IMR-90 (cell line): ENCODE data around the gene COL5A1. TPM values are rescaled to one million over a fixed set of nuclear protein-coding genes. Genes with fewer than 3 reads are reported as not detected.

Source experiments
- ATAC-seq: fragments of 200-7000 bp; cut with Tn5 transposase; 2 replicates; pipeline ENCODE4 v1.9.1; 2020; ENCODE audit warnings: low read depth, mild to moderate bottlenecking, moderate library complexity
- BruUV-seq: library from RNA; stranded (reverse); fragments of 400-500 nt; replicated peaks from 2 replicates; lab custom pipeline; 2021; lab: Mats Ljungman, UMichigan
- CTCF ChIA-PET: fragments of 300-600 bp; formaldehyde crosslinking; extraction: SDS; loops from one replicate; lab custom pipeline; 2021; ENCODE audit warnings: antibody characterized with exemption; lab: Yijun Ruan, JAX
- POLR2A ChIA-PET: fragments of 300-600 bp; sonication (Branson Sonifier 250); formaldehyde crosslinking; loops from one replicate; lab custom pipeline; 2022; ENCODE audit warnings: antibody characterized with exemption; ENCODE audit not compliant: unreplicated experiment; lab: Charles Lee
- DNase-seq: peaks from one replicate; pipeline ENCODE4 v3.0.0; 2013
- H2AFZ ChIP-seq: replicated peaks from 2 replicates; pipeline ENCODE3; 2013; ENCODE audit warnings: low read length, mild to moderate bottlenecking; ENCODE audit not compliant: poor library complexity
- H2AK5ac ChIP-seq: 2 replicates; pipeline ENCODE4 v1.6.1; 2013; ENCODE audit warnings: low read depth, low read length, inconsistent platforms
- H2AK9ac ChIP-seq: replicated peaks from 2 replicates; pipeline ENCODE3; 2013; ENCODE audit warnings: mild to moderate bottlenecking, low read depth, low read length, moderate library complexity; ENCODE audit not compliant: poor library complexity
- H2BK120ac ChIP-seq: 2 replicates; pipeline ENCODE4 v1.6.1; 2013; ENCODE audit warnings: low read depth, low read length, inconsistent platforms
- H2BK15ac ChIP-seq: 3 replicates; pipeline ENCODE4 v1.6.1; 2013; ENCODE audit warnings: low read depth, low read length, inconsistent platforms
- H2BK20ac ChIP-seq: 2 replicates; pipeline ENCODE4 v1.6.1; 2013; ENCODE audit warnings: low read depth, mild to moderate bottlenecking, inconsistent platforms, low read length, moderate library complexity
- H2BK5ac ChIP-seq: 2 replicates; pipeline ENCODE4 v1.6.1; 2013; ENCODE audit warnings: mild to moderate bottlenecking, low read depth, low read length, inconsistent platforms; ENCODE audit not compliant: poor library complexity, severe bottlenecking
- H3K14ac ChIP-seq: replicated peaks from 2 replicates; pipeline ENCODE4 v1.6.1; 2013; ENCODE audit warnings: low read depth, low read length, inconsistent platforms
- H3K18ac ChIP-seq: 2 replicates; pipeline ENCODE4 v1.6.1; 2013; ENCODE audit warnings: low read depth, low read length, control low read depth
- H3K23ac ChIP-seq: 2 replicates; pipeline ENCODE4 v1.6.1; 2013; ENCODE audit warnings: low read depth, low read length, inconsistent platforms
- H3K27ac ChIP-seq: 2 replicates; pipeline ENCODE4 v1.5.1; 2013; ENCODE audit warnings: mild to moderate bottlenecking, control low read depth, low read length; ENCODE audit not compliant: insufficient read depth
- H3K27me3 ChIP-seq: 2 replicates; pipeline ENCODE4 v1.6.1; 2013; ENCODE audit warnings: low read length; ENCODE audit not compliant: control insufficient read depth, insufficient read depth
- H3K36me3 ChIP-seq: 2 replicates; pipeline ENCODE4 v1.6.1; 2013; ENCODE audit warnings: low read length, mixed read lengths; ENCODE audit not compliant: control insufficient read depth, insufficient read depth
- H3K4ac ChIP-seq: 2 replicates; pipeline ENCODE4 v1.6.1; 2013; ENCODE audit warnings: low read depth, low read length, inconsistent platforms
- H3K4me1 ChIP-seq: 2 replicates; pipeline ENCODE4 v1.6.1; 2013; ENCODE audit warnings: low read length, mixed read lengths; ENCODE audit not compliant: control insufficient read depth, insufficient read depth
- H3K4me2 ChIP-seq: 2 replicates; pipeline ENCODE4 v1.6.1; 2013; ENCODE audit warnings: low read depth, mild to moderate bottlenecking, control low read depth, low read length, moderate library complexity
- H3K4me3 ChIP-seq: 2 replicates; pipeline ENCODE4 v1.5.1; 2013; ENCODE audit warnings: low read depth, mild to moderate bottlenecking, control low read depth, low read length, moderate library complexity; ENCODE audit not compliant: insufficient read depth
- H3K56ac ChIP-seq: 2 replicates; pipeline ENCODE4 v1.6.1; 2013; ENCODE audit warnings: low read length, inconsistent platforms; ENCODE audit not compliant: insufficient read depth; ENCODE audit errors: extremely low read depth
- H3K79me1 ChIP-seq, 2 experiments: 2 replicates each; pipeline ENCODE4 v1.6.1; 2013; ENCODE audit warnings: low read length in 2 of 2, inconsistent platforms in 1 of 2, low read depth in 1 of 2
- H3K9ac ChIP-seq: 2 replicates; pipeline ENCODE4 v1.6.1; 2013; ENCODE audit warnings: low read depth, low read length, control low read depth
- H3K9me1 ChIP-seq: 2 replicates; pipeline ENCODE4 v1.6.1; 2013; ENCODE audit warnings: low read length, inconsistent platforms; ENCODE audit not compliant: insufficient read depth
- H3K9me3 ChIP-seq: 2 replicates; pipeline ENCODE4 v1.6.1; 2013; ENCODE audit warnings: low read length; ENCODE audit not compliant: control insufficient read depth, insufficient read depth
- H4K20me1 ChIP-seq: 2 replicates; pipeline ENCODE4 v1.6.1; 2013; ENCODE audit warnings: low read length, inconsistent platforms; ENCODE audit not compliant: insufficient read depth
- H4K5ac ChIP-seq: 2 replicates; pipeline ENCODE4 v1.6.1; 2013; ENCODE audit warnings: mild to moderate bottlenecking, low read depth, low read length, control low read depth
- H4K8ac ChIP-seq, 2 experiments: 2 replicates each; pipeline ENCODE4 v1.6.1; 2013; ENCODE audit warnings: low read depth in 2 of 2, low read length in 2 of 2, control low read depth in 1 of 2, inconsistent platforms in 1 of 2
- H4K91ac ChIP-seq: 2 replicates; pipeline ENCODE4 v1.6.1; 2013; ENCODE audit warnings: low read depth, low read length, inconsistent platforms; ENCODE audit not compliant: insufficient read depth
- BHLHE40 ChIP-seq: fragments of 150-350 bp; IDR thresholded peaks from 2 replicates; pipeline ENCODE4 v1.6.1; 2016; ENCODE audit warnings: mild to moderate bottlenecking, low read depth, low read length
- CHD1 ChIP-seq: IDR thresholded peaks from 2 replicates; pipeline ENCODE4 v1.6.1; 2012; ENCODE audit warnings: low read depth, low read length, improper control_type of control experiment
- ELK1 ChIP-seq: fragments of 150-350 bp; IDR thresholded peaks from 2 replicates; pipeline ENCODE4 v1.6.1; 2016; ENCODE audit warnings: low read depth, mild to moderate bottlenecking, low read length, moderate library complexity, borderline replicate concordance
- FOS ChIP-seq: fragments of 150-350 bp; IDR thresholded peaks from 2 replicates; pipeline ENCODE4 v1.6.1; 2016; ENCODE audit warnings: low read depth, low read length
- MAFK ChIP-seq: IDR thresholded peaks from 2 replicates; pipeline ENCODE4 v1.6.1; 2012; ENCODE audit warnings: low read depth, low read length, improper control_type of control experiment
- MAZ ChIP-seq: IDR thresholded peaks from 2 replicates; pipeline ENCODE4 v1.6.1; 2012; ENCODE audit warnings: low read depth, mild to moderate bottlenecking, low read length, improper control_type of control experiment, moderate library complexity, borderline replicate concordance
- MXI1 ChIP-seq: IDR thresholded peaks from 2 replicates; pipeline ENCODE4 v1.6.1; 2012; ENCODE audit warnings: low read depth, mild to moderate bottlenecking, low read length, moderate library complexity, borderline replicate concordance
- NFE2L2 ChIP-seq: fragments of 150-350 bp; IDR thresholded peaks from 2 replicates; pipeline ENCODE4 v1.6.1; 2016; ENCODE audit warnings: low read depth, mild to moderate bottlenecking, low read length
- POLR2A ChIP-seq: IDR thresholded peaks from 2 replicates; pipeline ENCODE4 v1.6.1; 2012; ENCODE audit warnings: mild to moderate bottlenecking, low read depth, low read length
- RAD21 ChIP-seq: IDR thresholded peaks from 2 replicates; pipeline ENCODE4 v1.6.1; 2012; ENCODE audit warnings: low read length, improper control_type of control experiment
- RCOR1 ChIP-seq: IDR thresholded peaks from 2 replicates; pipeline ENCODE4 v1.6.1; 2012; ENCODE audit warnings: mild to moderate bottlenecking, low read length, improper control_type of control experiment; ENCODE audit not compliant: insufficient replicate concordance
- RFX5 ChIP-seq: IDR thresholded peaks from 2 replicates; pipeline ENCODE4 v1.8.0; 2012; ENCODE audit warnings: low read depth, mild to moderate bottlenecking, low read length, moderate library complexity
- SMC3 ChIP-seq: fragments of 150-350 bp; IDR thresholded peaks from 2 replicates; pipeline ENCODE4 v1.6.1; 2016; ENCODE audit warnings: low read depth, mild to moderate bottlenecking, antibody characterized with exemption, low read length, moderate library complexity
- USF2 ChIP-seq: fragments of 150-350 bp; IDR thresholded peaks from 2 replicates; pipeline ENCODE4 v1.6.1; 2017; ENCODE audit warnings: mild to moderate bottlenecking, antibody characterized with exemption, low read length, low read depth
- WGBS, 2 experiments: methylation state at CpG; one replicate each; pipeline versions ENCODE4 v1.1.5 to v1.1.7; 2013; ENCODE audit warnings: missing lambda C conversion rate in 2 of 2; ENCODE audit not compliant: insufficient read length in 1 of 2; ENCODE audit errors: extremely low coverage in 2 of 2; 5-methylcytosine and 5-hydroxymethylcytosine counted together
- dilution Hi-C: fragments of 300-500 bp; cut with HindIII; formaldehyde crosslinking; loops from one replicate; pipeline ENCODE4 v1.14.3; 2018; ENCODE audit warnings: low sequenced_read_pairs; ENCODE audit not compliant: unreplicated experiment
- in situ Hi-C: fragments of 300-500 bp; cut with MboI; formaldehyde crosslinking; loops from 3 replicates; pipeline ENCODE4 v1.14.3; 2019; ENCODE audit warnings: low sequenced_read_pairs, inconsistent platforms, mixed read lengths
- intact Hi-C: fragments of 100-400 bp; cut with micrococcal nuclease; formaldehyde crosslinking; loops from 2 replicates; pipeline ENCODE4 v1.10.0; 2022
- polyA plus RNA-seq, 3 experiments: library from polyadenylated mRNA; depleted of rRNA; stranded (reverse); fragments of >200 nt; gene quantifications; 2 replicates each; pipeline ENCODE4 v1.2.3, GENCODE V29; 2012; ENCODE audit warnings: low replicate concordance in 1 of 3
- total RNA-seq: library from RNA; depleted of rRNA; stranded (reverse); fragments of >200 nt; gene quantifications from 2 replicates; pipeline ENCODE4 v1.2.3, GENCODE V29; 2012

COL5A1 gene
- total and polyA plus RNA-seq, 2 of the 4 experiments (the other 2 are of a cell fraction), result 19.2 to 173 TPM

GRCh38 chr9:134717924-134718645 lies 76.5 kb downstream of the COL5A1 start:
- no peak for TF ChIP-seq POLR2A
- TF ChIP-seq USF2, result no peak
- TF ChIP-seq MAZ, result no peak
- no peak for TF ChIP-seq SMC3
- TF ChIP-seq NFE2L2, result no peak
- no peak for TF ChIP-seq CHD1
- no peak for TF ChIP-seq ELK1
- no peak for TF ChIP-seq MXI1
- TF ChIP-seq RAD21, result no peak
- TF ChIP-seq BHLHE40, result no peak
- no peak for TF ChIP-seq RCOR1
- TF ChIP-seq MAFK, result no peak
- no peak for TF ChIP-seq RFX5
- TF ChIP-seq FOS, result no peak
- Histone ChIP-seq H3K9me1 (peaks cover 35% of the 10 kb centered on the region), H4K8ac (no peak overlapping the region), H3K79me1 (peaks cover 32 to 98% of the 10 kb centered on the region in 2 experiments), H2BK120ac (no peak overlapping the region), H3K23ac (no peak overlapping the region), H2BK5ac (no peak overlapping the region), H3K4me1 (peaks cover 7% of the 10 kb centered on the region; the same call in 1 of the 2 replicates), H3K14ac (no peak overlapping the region), H3K9me3 (no peaks in the 10 kb centered on the region), H3K56ac (no peak overlapping the region), H3K36me3 (peaks cover 70% of the 10 kb centered on the region), H2BK15ac (no peak overlapping the region), H2AFZ (no peak overlapping the region), H3K4me3 (no peak overlapping the region), H3K4ac (no peak overlapping the region), H3K18ac (no peak overlapping the region), H2AK9ac (no peak overlapping the region), H3K27me3 (no peaks in the 10 kb centered on the region), H4K5ac (no peak overlapping the region), H4K20me1 (peaks cover 100% of the 10 kb centered on the region), H3K4me2 (no peak overlapping the region), H4K91ac (no peak overlapping the region), H2BK20ac (no peak overlapping the region), H3K27ac (no peak overlapping the region), H3K9ac (no peak overlapping the region), H2AK5ac (no peak overlapping the region)
- DNase-seq (no peak), ATAC-seq (no peak)
- in situ Hi-C loops, result no loop called here
- dilution Hi-C loops, result no loop called here
- ChIA-PET CTCF (no interaction called here), POLR2A (no interaction called here)
- intact Hi-C loops, result no loop called here
- BruUV-seq, result no TSS peak
- WGBS, 2 experiments, result 88% methylated on average over 6 of the region's 24 CpGs; no CpG with 5 or more reads in 1 of the 2 experiments
